HEK293 (cell line): ENCODE data around the gene EFCAB5.
A peak's percentile ranks its signal among the peaks of the same experiment; 100 is the strongest.

ENCODE experiments used
- CTCF ChIP-seq: fragments of 450-650 bp; formaldehyde crosslinking; IDR thresholded peaks from 2 replicates; pipeline ENCODE4 v1.5.1; 2016; ENCODE audit warnings: missing biosample characterization, missing genetic modification characterization
- MZF1 ChIP-seq: fragments of 450-650 bp; formaldehyde crosslinking; IDR thresholded peaks from 2 replicates; pipeline ENCODE4 v1.5.1; 2017; ENCODE audit warnings: missing biosample characterization, missing genetic modification characterization, borderline replicate concordance
- YY1 ChIP-seq: fragments of 450-650 bp; formaldehyde crosslinking; IDR thresholded peaks from 2 replicates; pipeline ENCODE4 v1.5.1; 2018; ENCODE audit warnings: missing biosample characterization, missing genetic modification characterization
- ZNF449 ChIP-seq: fragments of 450-650 bp; formaldehyde crosslinking; IDR thresholded peaks from 2 replicates; pipeline ENCODE4 v1.5.1; 2017; ENCODE audit warnings: missing biosample characterization, mild to moderate bottlenecking, missing genetic modification characterization, moderate library complexity
- ZNF776 ChIP-seq: fragments of 450-650 bp; formaldehyde crosslinking; IDR thresholded peaks from 2 replicates; pipeline ENCODE4 v1.5.0; 2017; ENCODE audit warnings: missing biosample characterization, missing genetic modification characterization, borderline replicate concordance
- ZSCAN23 ChIP-seq: fragments of 450-650 bp; formaldehyde crosslinking; IDR thresholded peaks from 2 replicates; pipeline ENCODE4 v1.5.1; 2016; ENCODE audit warnings: missing biosample characterization, missing genetic modification characterization

GRCh38 chr17:29930409-29931010 lies 10.9 kb upstream of the EFCAB5 start:
- TF ChIP-seq CTCF = no peak; the same call in 1 of the 2 replicates
- TF ChIP-seq MZF1 (tag by site-specific recombination) = no peak
- 0 out of 2 replicates have a peak, but pooled peaks have one; percentile 45 for TF ChIP-seq YY1
- no peak for TF ChIP-seq ZNF776 (tag by site-specific recombination)
- no peak for TF ChIP-seq ZSCAN23 (tag by site-specific recombination)
- TF ChIP-seq ZNF449 (tag by site-specific recombination) = no peak
